ENCODE results near the gene TNFAIP8L3.

TNFAIP8L3 gene

DNA sequence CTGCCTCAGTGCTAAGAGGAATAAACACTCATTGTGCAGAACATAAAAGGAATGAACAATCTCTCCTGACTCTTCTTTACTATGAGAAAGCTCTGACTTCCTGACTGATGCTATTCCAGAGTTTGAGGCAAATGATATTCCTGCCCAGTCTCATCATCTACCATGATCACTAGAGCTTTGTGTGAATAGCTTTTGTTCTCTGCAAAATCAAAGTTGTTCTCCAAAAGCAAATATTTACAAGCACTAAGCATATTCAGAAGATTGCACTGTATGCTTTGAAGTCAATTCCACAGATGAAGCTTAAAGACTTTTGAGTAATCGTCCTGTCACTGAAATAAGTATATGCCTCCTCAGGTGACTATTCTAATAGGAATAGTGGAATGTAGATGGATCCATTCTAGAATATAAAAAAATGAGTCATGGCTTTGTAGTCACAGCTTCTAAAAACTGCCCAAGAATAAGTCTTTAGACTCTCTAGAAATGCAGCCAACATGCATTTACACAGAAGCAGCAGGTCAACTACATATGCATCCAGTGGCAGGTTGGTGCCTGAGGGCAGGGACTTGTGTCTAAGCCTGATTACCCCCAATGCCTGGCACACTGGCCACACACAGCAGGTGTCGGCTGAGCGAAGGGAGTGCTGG is 34.6 kb downstream of the TNFAIP8L3 start:
- Histone ChIP-seq H3K79me2 (ENCODE audit: insufficient read depth, low read depth) (no peaks in the 10 kb centered on the region), H3K27me3 (ENCODE audit: insufficient read depth, low read depth) (no peaks in the 10 kb centered on the region), H3K4me2 (no peak overlapping the region), H3K36me3 (ENCODE audit: insufficient read depth) (no peaks in the 10 kb centered on the region), H3K4me3 (IDR thresholded peaks at IDR 0.05; ENCODE audit: insufficient read depth, low read depth, low read length) (no peak overlapping the region), H3K27ac (no peak overlapping the region), H2AFZ (ENCODE audit: low read depth) (no peak overlapping the region), H3K4me1 (ENCODE audit: low read depth, poor library complexity, severe bottlenecking) (no peaks in the 10 kb centered on the region), H4K20me1 (ENCODE audit: insufficient read depth) (no peaks in the 10 kb centered on the region), H3K9ac (no peak overlapping the region)
- no peak for TF ChIP-seq CTCF (conservative IDR thresholded peaks at IDR 0.05; ENCODE audit: low read depth, low read length)

DNA sequence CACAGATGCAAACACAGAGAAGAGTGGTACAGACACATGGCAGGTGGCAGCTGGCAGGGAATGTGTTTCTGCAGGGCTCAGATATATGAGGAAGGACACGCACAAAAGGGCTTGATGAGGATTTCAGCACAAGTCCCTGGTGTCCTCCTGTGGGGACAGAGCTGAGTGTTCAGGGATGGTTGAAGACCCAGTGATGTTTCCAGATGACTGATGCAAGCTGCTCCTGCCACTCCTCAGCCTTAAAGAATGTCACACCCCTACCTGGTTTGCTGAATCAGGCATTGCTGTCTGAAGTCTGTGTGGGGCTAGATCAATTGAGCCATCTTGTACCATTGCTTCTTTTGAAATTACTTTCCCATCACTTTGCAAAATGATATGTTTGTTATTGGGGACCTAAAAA is 40.2 kb downstream of the TNFAIP8L3 start:
- no peaks in the 10 kb centered on the region for H3K79me2 ChIP-seq (ENCODE audit: insufficient read depth, low read depth)
- no peaks in the 10 kb centered on the region for H3K27me3 ChIP-seq (ENCODE audit: insufficient read depth, low read depth)
- H3K36me3 ChIP-seq (ENCODE audit: insufficient read depth), result no peaks in the 10 kb centered on the region
- no peak overlapping the region for H3K9ac ChIP-seq
- H4K20me1 ChIP-seq (ENCODE audit: insufficient read depth), result no peaks in the 10 kb centered on the region
- no peak overlapping the region for H3K27ac ChIP-seq
- no peak overlapping the region for H3K4me3 ChIP-seq (IDR thresholded peaks at IDR 0.05; ENCODE audit: insufficient read depth, low read depth, low read length)
- no peak overlapping the region for H2AFZ ChIP-seq (ENCODE audit: low read depth)
- H3K4me1 ChIP-seq (ENCODE audit: low read depth, poor library complexity, severe bottlenecking), result no peaks in the 10 kb centered on the region
- TF ChIP-seq CTCF (conservative IDR thresholded peaks at IDR 0.05; ENCODE audit: low read depth, low read length), result no peak
- no peak overlapping the region for H3K4me2 ChIP-seq

DNA sequence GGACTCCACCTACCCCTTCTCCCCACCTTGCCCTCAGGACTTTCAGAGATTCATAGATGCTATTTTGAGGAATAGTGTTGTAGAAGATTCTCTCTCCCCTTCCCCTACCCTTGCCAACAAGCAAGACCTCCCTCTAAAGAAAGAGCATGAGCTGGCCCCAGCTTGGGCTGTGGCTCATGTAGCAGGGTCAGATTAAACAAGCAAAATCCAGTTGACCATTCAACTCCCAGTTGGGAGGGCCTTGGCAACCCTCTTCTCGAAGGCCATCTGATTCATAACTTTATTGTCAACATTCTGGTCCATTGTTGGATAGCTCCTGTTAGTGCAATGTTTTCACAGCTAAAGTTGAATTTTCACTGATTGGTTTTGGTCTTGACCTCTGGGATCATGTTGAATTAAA is 41.1 kb downstream of the TNFAIP8L3 start:
- Histone ChIP-seq H3K36me3 (ENCODE audit: insufficient read depth) (no peaks in the 10 kb centered on the region), H3K9ac (no peak overlapping the region), H3K79me2 (ENCODE audit: insufficient read depth, low read depth) (no peaks in the 10 kb centered on the region), H3K4me1 (ENCODE audit: low read depth, poor library complexity, severe bottlenecking) (no peaks in the 10 kb centered on the region), H3K4me2 (no peak overlapping the region), H4K20me1 (ENCODE audit: insufficient read depth) (no peaks in the 10 kb centered on the region), H3K4me3 (IDR thresholded peaks at IDR 0.05; ENCODE audit: insufficient read depth, low read depth, low read length) (no peak overlapping the region), H2AFZ (ENCODE audit: low read depth) (no peak overlapping the region), H3K27me3 (ENCODE audit: insufficient read depth, low read depth) (no peaks in the 10 kb centered on the region), H3K27ac (no peak overlapping the region)
- no peak for TF ChIP-seq CTCF (conservative IDR thresholded peaks at IDR 0.05; ENCODE audit: low read depth, low read length)

DNA sequence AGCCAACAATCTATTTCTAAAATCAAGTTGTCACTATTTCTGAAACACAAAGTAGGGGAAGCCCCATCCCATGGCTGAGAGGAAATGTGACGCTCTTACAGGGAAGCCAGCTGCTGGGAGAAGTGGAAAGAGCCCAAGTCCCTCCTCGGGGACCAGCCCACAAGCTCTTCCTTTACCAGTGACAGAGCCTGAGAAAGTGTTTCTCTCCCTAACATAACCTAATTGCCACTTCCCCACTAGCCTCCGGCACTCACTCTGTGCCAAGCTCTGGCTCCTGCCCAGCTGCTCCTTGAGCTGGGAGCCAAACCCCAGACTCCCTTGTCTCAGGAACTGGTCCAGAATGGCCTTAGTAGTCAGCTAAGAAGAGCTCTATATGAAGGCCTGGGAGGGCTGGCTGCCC is 42.9 kb downstream of the TNFAIP8L3 start:
- no peak overlapping the region for H3K9ac ChIP-seq
- no peak overlapping the region for H2AFZ ChIP-seq (ENCODE audit: low read depth)
- H3K27ac ChIP-seq, result no peak overlapping the region
- H3K36me3 ChIP-seq (ENCODE audit: insufficient read depth), result no peaks in the 10 kb centered on the region
- no peaks in the 10 kb centered on the region for H3K27me3 ChIP-seq (ENCODE audit: insufficient read depth, low read depth)
- H3K4me2 ChIP-seq, result no peak overlapping the region
- no peak overlapping the region for H3K4me3 ChIP-seq (IDR thresholded peaks at IDR 0.05; ENCODE audit: insufficient read depth, low read depth, low read length)
- no peak for TF ChIP-seq CTCF (conservative IDR thresholded peaks at IDR 0.05; ENCODE audit: low read depth, low read length)
- H3K4me1 ChIP-seq (ENCODE audit: low read depth, poor library complexity, severe bottlenecking), result no peaks in the 10 kb centered on the region
- no peaks in the 10 kb centered on the region for H4K20me1 ChIP-seq (ENCODE audit: insufficient read depth)
- H3K79me2 ChIP-seq (ENCODE audit: insufficient read depth, low read depth), result no peaks in the 10 kb centered on the region

Data from KMS-11 (cell line).